ENCODE measurements around the gene XYLT2.
"Not testable (repeated sequence)": the region's sequence is repeated elsewhere in the genome, so short reads cannot be mapped to it uniquely, and the experiment has no call there.

The XYLT2 gene

GRCh38 chr17:50318501-50319285, 27.2 kb upstream of the XYLT2 start:
- DNase-seq (ENCODE audit: extremely low spot score, insufficient read length, low read depth), result no peak
- FAIRE-seq, result no peak

DNA sequence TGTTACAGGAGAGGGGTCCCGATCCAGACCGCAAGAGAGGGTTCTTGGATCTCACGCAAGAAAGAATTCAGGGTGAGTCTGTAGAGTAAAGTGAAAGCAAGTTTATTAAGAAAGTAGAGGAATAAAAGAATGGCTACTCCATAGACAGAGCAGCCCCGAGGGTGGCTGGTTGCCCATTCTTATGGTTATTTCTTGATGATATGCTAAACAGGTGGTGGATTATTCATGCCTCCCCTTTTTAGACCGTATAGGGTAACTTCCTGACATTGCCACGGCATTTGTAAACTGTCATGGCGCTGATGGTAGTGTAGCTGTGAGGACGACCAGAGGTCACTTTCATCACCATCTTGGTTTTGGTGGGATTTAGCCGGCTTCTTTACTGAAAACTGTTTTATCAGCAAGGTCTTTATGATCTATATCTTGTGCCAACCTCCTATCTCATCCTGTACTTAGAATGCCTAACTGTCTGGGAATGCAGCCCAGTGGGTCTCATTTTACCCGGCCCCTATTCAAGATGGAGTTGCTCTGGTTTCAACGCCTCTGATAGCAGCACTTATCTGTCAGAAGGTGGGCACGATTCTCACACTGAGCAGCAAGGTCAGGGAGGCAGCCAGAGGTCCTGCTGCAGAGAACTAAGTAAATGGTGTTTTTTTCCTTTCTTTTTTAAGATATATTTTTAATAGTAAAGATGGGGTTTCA, 26.5 kb upstream of the XYLT2 start:
- FAIRE-seq (no peak), DNase-seq (ENCODE audit: extremely low spot score, insufficient read length, low read depth) (no peak)

- DNase-seq (ENCODE audit: extremely low spot score, insufficient read length, low read depth) (no peak), FAIRE-seq (no peak)
Measured at GRCh38 chr17:50322271-50322670, 23.7 kb upstream of the XYLT2 start.

- DNase-seq (ENCODE audit: extremely low spot score, insufficient read length, low read depth), result no peak
- FAIRE-seq, result no peak
Measured at GRCh38 chr17:50323060-50323459, 22.9 kb upstream of the XYLT2 start.

DNA sequence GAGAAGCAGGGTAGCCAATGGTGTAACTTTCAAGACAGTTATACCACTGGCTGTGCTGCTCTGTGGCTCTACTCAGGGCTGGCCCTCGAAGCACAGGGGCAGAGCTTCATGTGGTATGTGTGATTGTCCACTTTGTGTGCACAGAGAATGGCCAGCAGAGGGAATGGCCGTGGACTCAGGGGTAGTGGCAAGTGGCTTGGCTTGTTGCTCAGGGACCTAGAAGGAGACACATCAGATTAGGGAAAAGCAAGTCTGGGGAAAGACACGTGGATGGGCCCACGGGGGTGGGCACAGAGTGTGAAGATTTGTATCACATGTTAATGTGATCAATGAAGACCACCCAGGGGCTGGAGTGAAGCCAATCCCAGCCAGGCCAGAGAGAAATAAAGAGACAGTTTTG, 20.0 kb upstream of the XYLT2 start:
- DNase-seq (ENCODE audit: extremely low spot score, insufficient read length, low read depth), result no peak
- FAIRE-seq, result no peak

- DNase-seq (ENCODE audit: extremely low spot score, insufficient read length, low read depth) (no peak), FAIRE-seq (peak; percentile 63)
Measured at GRCh38 chr17:50326831-50327364, 19.0 kb upstream of the XYLT2 start.

GRCh38 chr17:50328363-50329325, 17.3 kb upstream of the XYLT2 start:
- no peak for FAIRE-seq
- no peak for DNase-seq (ENCODE audit: extremely low spot score, insufficient read length, low read depth)

DNA sequence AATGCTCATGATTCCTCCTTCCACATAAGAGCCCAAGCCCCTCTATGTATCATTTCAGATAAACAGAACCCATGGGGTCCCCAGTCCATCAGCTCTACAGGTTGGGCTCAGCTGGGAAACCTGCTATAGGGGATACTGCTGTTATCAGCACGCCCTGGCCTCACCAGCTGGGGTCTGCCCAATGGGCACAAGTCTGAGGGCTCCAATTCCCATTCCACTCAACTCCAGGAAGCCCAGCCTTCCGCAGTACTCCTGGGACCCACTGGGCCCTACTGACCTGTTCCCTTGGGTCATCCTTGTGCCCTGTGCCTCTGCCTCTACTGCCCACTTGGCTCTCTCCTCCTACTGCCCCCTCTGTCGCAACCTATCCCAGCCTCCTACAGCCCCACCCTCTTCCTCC, 16.2 kb upstream of the XYLT2 start:
- no peak for FAIRE-seq
- no peak for DNase-seq (ENCODE audit: extremely low spot score, insufficient read length, low read depth)

- FAIRE-seq (no peak), DNase-seq (ENCODE audit: extremely low spot score, insufficient read length, low read depth) (no peak)
Measured at GRCh38 chr17:50330151-50330775, 15.7 kb upstream of the XYLT2 start.

DNA sequence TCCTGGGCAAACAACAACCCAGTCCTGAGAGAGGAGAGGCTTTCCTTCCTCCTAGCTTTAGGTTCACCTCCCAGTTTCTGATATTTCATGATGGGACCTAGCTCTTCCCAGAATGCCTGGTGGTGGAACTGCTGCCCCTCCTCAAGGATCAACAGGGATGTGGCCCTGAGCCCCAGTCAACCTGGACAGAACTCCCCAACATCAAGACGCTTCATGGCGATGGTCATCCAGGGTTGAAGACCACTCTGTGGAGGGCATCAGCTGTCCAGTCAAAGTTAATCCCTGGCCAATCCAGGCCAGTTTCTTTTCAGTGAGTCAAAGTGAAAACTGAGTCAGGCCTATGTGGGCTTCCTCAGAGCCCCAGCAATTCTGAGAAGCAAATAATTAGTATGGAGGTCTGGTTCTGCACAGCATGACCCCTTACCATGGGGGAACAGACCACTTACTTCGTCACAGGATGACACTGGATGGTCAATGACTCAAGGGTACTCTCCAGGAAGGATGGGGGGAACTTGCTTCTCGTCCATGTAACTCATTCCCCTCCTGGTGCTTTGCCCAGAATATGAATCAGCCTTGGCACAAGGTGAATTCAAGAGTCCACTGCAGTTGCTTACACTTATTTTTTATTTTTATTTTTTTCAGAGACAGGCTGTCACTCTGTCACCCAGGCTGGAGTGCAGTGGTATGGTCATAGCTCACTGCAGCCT, 14.7 kb upstream of the XYLT2 start:
- FAIRE-seq, result no peak
- no peak for DNase-seq (ENCODE audit: extremely low spot score, insufficient read length, low read depth)

DNA sequence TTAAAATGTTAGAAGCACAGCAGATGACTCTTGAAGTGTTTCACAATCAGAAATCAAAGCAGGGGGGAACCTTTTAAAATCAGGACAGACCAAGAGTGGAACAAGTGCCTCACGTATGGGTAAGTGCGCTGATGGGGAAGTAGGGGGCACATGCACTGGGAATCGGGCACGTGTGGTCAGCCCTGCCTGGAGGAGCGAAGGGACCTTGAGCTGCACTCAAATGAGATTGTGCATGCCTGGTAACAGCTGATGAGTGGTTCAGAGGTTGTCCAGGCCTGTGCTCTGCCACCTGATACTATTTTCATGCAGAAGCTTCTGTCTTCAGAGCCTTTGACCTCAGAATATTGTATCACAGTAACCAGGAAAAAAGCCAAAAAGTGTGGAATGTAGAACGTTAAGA, 13.7 kb upstream of the XYLT2 start:
- no peak for DNase-seq (ENCODE audit: extremely low spot score, insufficient read length, low read depth)

GRCh38 chr17:50333291-50334057, 12.5 kb upstream of the XYLT2 start:
- not testable (repeated sequence) for FAIRE-seq; DNase-seq (ENCODE audit: extremely low spot score, insufficient read length, low read depth)

More for the DNA sequence above, 13.7 kb upstream of the XYLT2 start:
- no peak for FAIRE-seq

- FAIRE-seq (no peak), DNase-seq (ENCODE audit: extremely low spot score, insufficient read length, low read depth) (no peak)
Measured at GRCh38 chr17:50337956-50338355, 8.0 kb upstream of the XYLT2 start.

GRCh38 chr17:50338645-50339044, 7.3 kb upstream of the XYLT2 start:
- DNase-seq (ENCODE audit: extremely low spot score, insufficient read length, low read depth) (no peak), FAIRE-seq (no peak)

GRCh38 chr17:50339381-50339780, 6.5 kb upstream of the XYLT2 start:
- DNase-seq (ENCODE audit: extremely low spot score, insufficient read length, low read depth), result no peak

DNA sequence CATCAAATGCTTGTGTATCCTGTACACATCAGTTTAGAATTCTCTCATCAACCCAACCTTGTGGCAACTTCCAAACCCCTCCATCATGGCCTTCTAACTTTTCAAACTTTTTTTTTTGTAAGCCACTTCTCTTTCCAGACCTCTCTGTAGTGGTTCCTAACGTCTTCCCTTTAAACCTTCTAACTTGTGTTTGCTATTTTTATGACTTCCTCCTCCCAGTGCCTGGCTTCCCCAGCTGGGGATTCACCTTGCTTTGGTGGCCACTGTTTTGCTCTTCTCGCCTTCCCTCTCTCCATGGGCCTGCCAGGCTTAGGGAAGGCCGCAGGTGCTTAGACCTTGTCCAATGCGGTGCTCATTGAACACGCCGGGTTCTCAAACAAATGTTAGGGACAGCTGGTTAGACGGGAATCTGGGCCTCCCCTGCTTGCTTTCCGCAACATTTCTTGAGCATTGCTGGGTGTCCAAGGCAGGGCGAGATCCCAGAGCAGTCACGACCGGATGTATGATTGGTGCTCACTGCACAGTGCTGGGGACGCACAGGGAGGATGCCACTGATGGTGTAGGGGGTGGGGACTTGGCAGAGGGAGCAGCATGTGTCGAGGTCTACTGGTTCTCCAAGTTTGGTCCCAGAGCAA, 1.1 kb upstream of the XYLT2 start:
- no peak for DNase-seq (ENCODE audit: extremely low spot score, insufficient read length, low read depth)
- FAIRE-seq, result no peak

More at GRCh38 chr17:50339381-50339780, 6.5 kb upstream of the XYLT2 start:
- FAIRE-seq, result no peak

DNA sequence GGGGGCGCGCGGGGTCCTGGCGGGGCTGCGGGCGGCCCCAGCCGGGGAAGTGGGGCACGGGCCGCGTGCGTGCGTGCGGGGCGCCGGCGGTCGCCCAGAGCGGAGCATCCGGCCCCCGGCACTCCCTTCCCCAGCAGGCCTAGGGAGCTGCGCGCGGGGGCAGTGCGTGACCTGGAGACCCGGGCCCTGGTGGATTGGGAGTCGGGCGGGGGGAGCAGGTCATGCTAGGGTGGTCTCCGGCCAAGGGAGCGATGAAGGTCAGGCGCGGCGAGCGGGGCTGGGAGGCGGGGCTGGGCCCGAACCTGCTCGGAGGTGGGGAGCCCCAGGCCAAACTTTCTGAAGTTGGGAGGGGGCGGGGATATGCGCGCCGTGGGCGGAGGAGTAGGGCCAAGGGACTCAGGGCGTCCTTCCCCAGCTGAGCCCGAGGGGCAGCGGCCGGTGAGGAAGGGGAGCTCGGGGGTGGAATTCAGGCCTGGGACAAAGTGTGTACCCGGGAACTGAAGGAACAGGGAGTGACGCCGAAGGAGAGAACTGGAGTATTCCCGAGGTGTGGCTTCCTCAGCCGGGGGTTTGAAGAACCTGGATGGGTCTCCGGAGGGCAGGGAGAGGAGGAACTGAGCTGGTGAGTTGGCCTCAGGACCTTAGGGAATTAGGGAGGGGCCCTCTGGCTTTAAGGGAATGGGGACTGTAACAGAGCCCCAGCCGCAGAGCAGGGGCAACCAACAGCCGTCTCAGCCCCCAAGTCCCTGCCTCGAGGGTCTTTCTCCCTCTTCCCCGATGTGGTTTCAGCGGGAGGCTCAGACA, 589 bp downstream of the XYLT2 start:
- no peak for FAIRE-seq
- DNase-seq (ENCODE audit: extremely low spot score, insufficient read length, low read depth), result peak; percentile 38
